ENCODE data around the gene KHDRBS1. TPM values are rescaled to one million over a fixed set of nuclear protein-coding genes. Genes with fewer than 3 reads are reported as not detected.

Gene KHDRBS1
- total and polyA plus RNA-seq, 4 donors = 14.6 to 37.6 (median 24.5) TPM

- TF ChIP-seq ATF3 (IDR thresholded peaks at IDR 0.05) = no peak
- no peak for TF ChIP-seq RXRA (IDR thresholded peaks at IDR 0.05)
- no peak for TF ChIP-seq REST (IDR thresholded peaks at IDR 0.05)
- no peak for TF ChIP-seq HNF4A (conservative IDR thresholded peaks at IDR 0.05)
- no peak for TF ChIP-seq FOXA2 (IDR thresholded peaks at IDR 0.05)
- no peak for TF ChIP-seq CTCF (IDR thresholded peaks at IDR 0.05; ENCODE audit: low read depth, low read length, missing input control)
- TF ChIP-seq FOXA1 (IDR thresholded peaks at IDR 0.05) = no peak
- TF ChIP-seq TAF1 (conservative IDR thresholded peaks at IDR 0.05) = no peak
- no peak for TF ChIP-seq HNF4G (IDR thresholded peaks at IDR 0.05)
- no peak for TF ChIP-seq MAX (IDR thresholded peaks at IDR 0.05)
- TF ChIP-seq JUND (IDR thresholded peaks at IDR 0.05) = no peak
- TF ChIP-seq SP1 (IDR thresholded peaks at IDR 0.05) = no peak
- no peak for TF ChIP-seq NR2F2 (IDR thresholded peaks at IDR 0.05)
- no peak for TF ChIP-seq ZBTB33 (IDR thresholded peaks at IDR 0.05)
- TF ChIP-seq GABPA (IDR thresholded peaks at IDR 0.05 in 1 of 2, conservative IDR thresholded peaks at IDR 0.05 in 1 of 2) = no peak
- no peak for TF ChIP-seq RAD21 (IDR thresholded peaks at IDR 0.05)
- no peak for TF ChIP-seq EGR1 (IDR thresholded peaks at IDR 0.05; ENCODE audit: low read depth in 2 of 2)
- TF ChIP-seq YY1 (IDR thresholded peaks at IDR 0.05) = no peak
- Histone ChIP-seq H3K9ac (ENCODE audit: low read depth in 1 of 2, low read length in 2 of 2) (no peak overlapping the region), H3K9me3 (ENCODE audit: control insufficient read depth in 4 of 4, low read length in 3 of 4) (no peaks in the 10 kb centered on the region), H3K27ac (ENCODE audit: low read depth in 1 of 2, low read length in 2 of 2) (no peak overlapping the region), H3K27me3 (ENCODE audit: control insufficient read depth in 4 of 4, insufficient read depth in 4 of 4, low read length in 3 of 4) (no peaks in the 10 kb centered on the region), H3K36me3 (ENCODE audit: control insufficient read depth in 4 of 4, insufficient read depth in 3 of 4, low read depth in 1 of 4, low read length in 3 of 4) (peaks cover 14 to 54% (median 35%) of the 10 kb centered on the region in 4 donors), H3K4me3 (ENCODE audit: low read depth in 1 of 3, low read length in 3 of 3) (no peak overlapping the region), H3K4me1 (ENCODE audit: control insufficient read depth in 4 of 4, insufficient read depth in 4 of 4, low read length in 3 of 4) (no peaks in the 10 kb centered on the region)
- WGBS = 92% methylated on average over 2 of the region's 2 CpGs
- no peak for DNase-seq (ENCODE audit: low spot score)
These were observed 34.8 kb downstream of the KHDRBS1 start for GRCh38 chr1:32048440-32048839.

Measured in liver (tissue), 9 donors.